ENCODE measurements around the gene UBE2Q2.
"Not testable (repeated sequence)": the region's sequence is repeated elsewhere in the genome, so short reads cannot be mapped to it uniquely, and the experiment has no call there.

UBE2Q2 gene

GRCh38 chr15:75841626-75842025 lies 1.6 kb upstream of the UBE2Q2 start:
- no peak for TF ChIP-seq CTCF (IDR thresholded peaks at IDR 0.05; ENCODE audit: extremely low read depth, missing control alignments)
- no peak for DNase-seq (ENCODE audit: low spot score)

GRCh38 chr15:75843678-75844581 lies 683 bp downstream of the UBE2Q2 start:
- peak; percentile 87 for DNase-seq (ENCODE audit: low spot score)

GRCh38 chr15:75844629-75845335 lies 1.5 kb downstream of the UBE2Q2 start:
- no peak for TF ChIP-seq CTCF (IDR thresholded peaks at IDR 0.05; ENCODE audit: extremely low read depth, missing control alignments)
- DNase-seq (ENCODE audit: low spot score), result no peak

More at GRCh38 chr15:75843678-75844581, 683 bp downstream of the UBE2Q2 start:
- TF ChIP-seq CTCF (IDR thresholded peaks at IDR 0.05; ENCODE audit: extremely low read depth, missing control alignments), result no peak

GRCh38 chr15:75849167-75849566 lies 5.9 kb downstream of the UBE2Q2 start:
- no peak for TF ChIP-seq CTCF (IDR thresholded peaks at IDR 0.05; ENCODE audit: extremely low read depth, missing control alignments)
- no peak for DNase-seq (ENCODE audit: low spot score)

- no peak for TF ChIP-seq CTCF (IDR thresholded peaks at IDR 0.05; ENCODE audit: extremely low read depth, missing control alignments)
- no peak for DNase-seq (ENCODE audit: low spot score)
These were observed 7.5 kb downstream of the UBE2Q2 start for GRCh38 chr15:75850708-75851107.

- not testable (repeated sequence) for DNase-seq (ENCODE audit: low spot score)
These were observed 8.3 kb downstream of the UBE2Q2 start for GRCh38 chr15:75851566-75851965.

GRCh38 chr15:75857886-75858285 lies 14.6 kb downstream of the UBE2Q2 start:
- TF ChIP-seq CTCF (IDR thresholded peaks at IDR 0.05; ENCODE audit: extremely low read depth, missing control alignments), result no peak
- no peak for DNase-seq (ENCODE audit: low spot score)

Measured in GM20000 (cell line).